Measurements from ENCODE around the gene CCDC110. TPM values are rescaled to one million over a fixed set of nuclear protein-coding genes. Genes with fewer than 3 reads are reported as not detected.

Gene CCDC110
- total and polyA plus RNA-seq, 9 of the 15 experiments (the other 6 are each of a cell fraction or from before 2014, with no cell fraction given), result 0.04 to 0.35 (median 0.07) TPM; not detected in 4

DNA sequence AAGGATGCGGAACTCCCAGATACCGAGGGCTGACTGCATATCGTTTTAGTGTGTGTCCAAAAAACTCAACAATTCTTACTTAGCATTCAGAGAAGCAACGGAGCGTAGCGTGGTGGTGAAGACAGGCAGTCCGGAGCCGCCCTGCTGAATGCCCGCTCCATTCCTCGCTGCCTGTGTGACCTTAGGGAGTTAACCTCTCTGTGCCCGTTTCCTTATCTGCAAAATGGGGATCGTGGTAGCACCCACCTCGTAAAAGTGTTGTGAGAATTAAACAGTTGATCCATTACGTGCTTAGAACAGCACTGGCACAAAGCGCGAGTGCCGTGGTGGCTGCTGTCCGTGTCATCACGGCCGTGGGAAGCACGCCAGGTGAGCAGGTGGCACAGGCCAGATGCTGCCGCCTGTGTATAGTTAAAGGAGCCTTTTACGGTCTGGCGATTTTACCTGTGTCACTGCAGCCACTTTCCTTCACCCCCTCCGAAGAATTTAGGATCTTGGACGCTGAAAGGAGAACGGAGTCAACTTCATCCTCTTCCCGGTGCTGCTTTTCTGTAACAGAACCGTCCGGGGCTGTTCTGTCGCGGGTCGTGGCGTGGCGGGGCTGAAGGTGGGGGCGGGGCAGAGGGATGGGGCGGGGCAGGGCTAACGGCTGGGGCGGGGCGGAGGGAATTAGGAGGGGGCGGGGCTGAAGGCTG, 885 bp downstream of the CCDC110 start:
- H3K27me3 ChIP-seq (ENCODE audit: control insufficient read depth in 2 of 2, insufficient read depth in 2 of 2, low read length in 2 of 2), result peaks cover 32 to 39% of the 10 kb centered on the region in 2 experiments
- ChIA-PET POLR2A (no interaction called here), CTCF (ENCODE audit: low intra/inter-chr PET ratio) (interaction anchor here (1.1 kb wide), 1 partner anchor 127 kb away, joined by 5 read pairs; no protein-coding TSS in a partner anchor)
- H3K79me2 ChIP-seq (ENCODE audit: control insufficient read depth, insufficient read depth, low read length), result no peaks in the 10 kb centered on the region
- WGBS (ENCODE audit: insufficient coverage, low coverage, missing lambda C conversion rate), result 3% methylated on average over 33 of the region's 41 CpGs
- peak overlapping the region; percentile 53 for H3K4me3 ChIP-seq
- peak overlapping the region; percentile 56 to 91 for H3K9ac ChIP-seq (ENCODE audit: insufficient read depth in 1 of 2, low read depth in 2 of 2, low read length in 2 of 2)
- H3K4me2 ChIP-seq (ENCODE audit: insufficient read depth, low read length), result peak overlapping the region; percentile 99
- intact Hi-C loops (cut with micrococcal nuclease) (loop anchor here (1.0 to 5.0 kb wide), 2 partner anchors 57 to 127 kb away; no protein-coding TSS in a partner anchor), in situ Hi-C loops (cut with MboI) (no loop called here)
- no peaks in the 10 kb centered on the region for H3K9me1 ChIP-seq (ENCODE audit: control insufficient read depth, insufficient read depth, low read length)
- no peaks in the 10 kb centered on the region for H4K20me1 ChIP-seq (replicated peaks; ENCODE audit: control insufficient read depth, insufficient read depth, low read length)
- no peaks in the 10 kb centered on the region for H3K36me3 ChIP-seq (ENCODE audit: control insufficient read depth, insufficient read depth, low read length)
- no peak overlapping the region; the same call in 2 of the 3 replicates for H3K27ac ChIP-seq (ENCODE audit: extremely low read depth, low read depth, low read length)
- peak overlapping the region; percentile 91 for H2AFZ ChIP-seq (ENCODE audit: low read depth, low read length)
- BruUV-seq (replicated peaks), result TSS peak; percentile 72
- H3K4me1 ChIP-seq (replicated peaks in 1 of 2; ENCODE audit: control insufficient read depth in 2 of 2, insufficient read depth in 2 of 2, low read length in 2 of 2), result peaks cover 9 to 12% of the 10 kb centered on the region in 2 experiments
- peak; percentile 46 for FAIRE-seq
- peak; percentile 51 for ATAC-seq
- peaks cover 2% of the 10 kb centered on the region; the same call in 1 of the 2 replicates for H3K9me3 ChIP-seq (replicated peaks; ENCODE audit: control insufficient read depth, insufficient read depth, low read depth, low read length)
- DNase-seq (ENCODE audit: extremely low read depth in 1 of 4, low spot score in 3 of 4), result peak in 3 of 4 experiments; percentile 16 to 38 (median 18)
- TF ChIP-seq ZNF695 (CRISPR knock-in tag; IDR thresholded peaks at IDR 0.05) (no peak), HNRNPH1 (optimal IDR thresholded peaks at IDR 0.05; ENCODE audit: low read depth, low read length) (no peak), BCOR (IDR thresholded peaks at IDR 0.05) (peak; percentile 70; the same call in 1 of the 2 replicates), CBX2 (IDR thresholded peaks at IDR 0.05; ENCODE audit: insufficient read depth, low read length, poor library complexity, severe bottlenecking) (peak; percentile 88), RBM25 (IDR thresholded peaks at IDR 0.05; ENCODE audit: low read depth, low read length, severe bottlenecking) (no peak), RBM34 (IDR thresholded peaks at IDR 0.05; ENCODE audit: borderline replicate concordance, insufficient read depth, low read length) (no peak), KDM5B (IDR thresholded peaks at IDR 0.05; ENCODE audit: insufficient replicate concordance, low read depth, low read length) (peak; percentile 20), ZNF274 (IDR thresholded peaks at IDR 0.05; ENCODE audit: borderline replicate concordance, low read depth, low read length) (no peak), PTRF (tag; IDR thresholded peaks at IDR 0.05) (no peak), ARID2 (IDR thresholded peaks at IDR 0.05) (no peak), NFE2 (IDR thresholded peaks at IDR 0.05; ENCODE audit: low read depth) (0 out of 2 replicates have a peak, but pooled peaks have one; percentile 2), CBX8 (IDR thresholded peaks at IDR 0.05; ENCODE audit: borderline replicate concordance, extremely low read depth, low read depth, low read length, poor library complexity, severe bottlenecking) (peak; percentile 97), RNF2 (IDR thresholded peaks at IDR 0.05) (peak; percentile 60; the same call in 1 of the 2 replicates), ZNF511 (CRISPR knock-in tag; IDR thresholded peaks at IDR 0.05) (0 out of 2 replicates have a peak, but pooled peaks have one; percentile 48), CHCHD3 (CRISPR knock-in tag; IDR thresholded peaks at IDR 0.05) (no peak), HDAC2 (IDR thresholded peaks at IDR 0.05) (peak; percentile 34; the same call in 1 of the 2 replicates), ZEB2 (IDR thresholded peaks at IDR 0.05) (0 out of 2 replicates have a peak, but pooled peaks have one; percentile 29), FOSL1 (tag; conservative IDR thresholded peaks at IDR 0.05) (no peak), ZNF79 (CRISPR knock-in tag; IDR thresholded peaks at IDR 0.05; ENCODE audit: low read depth) (no peak), CTBP1 (IDR thresholded peaks at IDR 0.05; ENCODE audit: borderline replicate concordance) (peak; percentile 14; the same call in 1 of the 2 replicates)
- TF ChIP-seq, protein P1, sequence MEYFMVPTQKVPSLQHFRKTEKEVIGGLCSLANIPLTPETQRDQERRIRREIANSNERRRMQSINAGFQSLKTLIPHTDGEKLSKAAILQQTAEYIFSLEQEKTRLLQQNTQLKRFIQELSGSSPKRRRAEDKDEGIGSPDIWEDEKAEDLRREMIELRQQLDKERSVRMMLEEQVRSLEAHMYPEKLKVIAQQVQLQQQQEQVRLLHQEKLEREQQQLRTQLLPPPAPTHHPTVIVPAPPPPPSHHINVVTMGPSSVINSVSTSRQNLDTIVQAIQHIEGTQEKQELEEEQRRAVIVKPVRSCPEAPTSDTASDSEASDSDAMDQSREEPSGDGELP (CRISPR knock-in tag; IDR thresholded peaks at IDR 0.05; ENCODE audit: borderline replicate concordance), result peak; percentile 37; the same call in 1 of the 2 replicates

Data from K562 (cell line).